PC-3 (cell line): ENCODE data around the gene TMEM131L. TPM values are rescaled to one million over a fixed set of nuclear protein-coding genes. Genes with fewer than 3 reads are reported as not detected.

Source experiments
- ATAC-seq: fragments of 200-7000 bp; cut with Tn5 transposase; 2 replicates; pipeline ENCODE4 v1.9.1; 2020; ENCODE audit warnings: mild to moderate bottlenecking, moderate library complexity
- BruUV-seq: library from RNA; stranded (reverse); fragments of 400-500 nt; replicated peaks from 2 replicates; lab custom pipeline; 2021; lab: Mats Ljungman, UMichigan
- CTCF ChIA-PET: fragments of 300-600 bp; sonication (Branson Sonifier 250); formaldehyde crosslinking; loops from one replicate; lab custom pipeline; 2022; ENCODE audit warnings: antibody characterized with exemption; lab: Charles Lee
- POLR2A ChIA-PET: fragments of 300-600 bp; sonication (Branson Sonifier 250); formaldehyde crosslinking; loops from one replicate; lab custom pipeline; 2022; ENCODE audit warnings: antibody characterized with exemption; ENCODE audit not compliant: unreplicated experiment; lab: Charles Lee
- DNase-seq: peaks from one replicate; pipeline ENCODE4 v3.0.0-alpha.2; 2015
- H2AFZ ChIP-seq: fragments of 300-600 bp; sonication (generic); 2 replicates; pipeline ENCODE4 v1.6.0; 2016; ENCODE audit warnings: antibody characterized with exemption, low read length
- H3F3A ChIP-seq: fragments of 300-600 bp; sonication (generic); one replicate; pipeline ENCODE4 v1.6.0; 2017; ENCODE audit warnings: antibody characterized with exemption, low read length, control low read depth, mild to moderate bottlenecking; ENCODE audit not compliant: unreplicated experiment
- H3K27ac ChIP-seq: fragments of 300-600 bp; sonication (generic); 2 replicates; pipeline ENCODE4 v1.5.1; 2016; ENCODE audit warnings: mild to moderate bottlenecking, low read length
- H3K27me3 ChIP-seq: fragments of 300-600 bp; sonication (generic); 2 replicates; pipeline ENCODE4 v1.6.1; 2016; ENCODE audit warnings: low read length, mixed read lengths
- H3K36me3 ChIP-seq: fragments of 300-600 bp; sonication (generic); 2 replicates; pipeline ENCODE4 v1.6.1; 2016; ENCODE audit warnings: low read depth, mixed run types, low read length, mixed read lengths
- H3K4me1 ChIP-seq: fragments of 300-600 bp; sonication (generic); 2 replicates; pipeline ENCODE4 v1.5.1; 2016; ENCODE audit warnings: low read length; ENCODE audit not compliant: insufficient read depth
- H3K4me2 ChIP-seq: fragments of 300-600 bp; sonication (generic); 2 replicates; pipeline ENCODE4 v1.6.0; 2016; ENCODE audit warnings: low read length
- H3K4me3 ChIP-seq: fragments of 300-600 bp; sonication (generic); 2 replicates; pipeline ENCODE4 v1.5.1; 2016; ENCODE audit warnings: mild to moderate bottlenecking, low read length, mixed read lengths
- H3K79me2 ChIP-seq: fragments of 300-600 bp; sonication (generic); 2 replicates; pipeline ENCODE4 v1.6.1; 2017; ENCODE audit warnings: low read length, mixed read lengths
- H3K9ac ChIP-seq: fragments of 300-600 bp; sonication (generic); 2 replicates; pipeline ENCODE4 v1.6.0; 2016; ENCODE audit warnings: mild to moderate bottlenecking, low read length
- H3K9me2 ChIP-seq: fragments of 300-600 bp; sonication (generic); replicated peaks from 2 replicates; pipeline ENCODE4 v1.6.1; 2016; ENCODE audit warnings: mixed run types, low read length, mixed read lengths
- H3K9me3 ChIP-seq: fragments of 300-600 bp; sonication (generic); 2 replicates; pipeline ENCODE4 v1.6.1; 2016; ENCODE audit warnings: low read length, mixed read lengths
- H4K20me1 ChIP-seq: fragments of 300-600 bp; sonication (generic); 2 replicates; pipeline ENCODE4 v1.6.1; 2016; ENCODE audit warnings: low read length, mixed read lengths
- EZH2 ChIP-seq: fragments of 300-600 bp; sonication (generic); IDR thresholded peaks from one replicate; pipeline ENCODE4 v1.6.1; 2017; ENCODE audit warnings: antibody characterized with exemption, mild to moderate bottlenecking, low read length; ENCODE audit not compliant: unreplicated experiment
- EZH2phosphoT487 ChIP-seq: fragments of 300-600 bp; sonication (generic); IDR thresholded peaks from 2 replicates; pipeline ENCODE4 v1.6.1; 2018; ENCODE audit warnings: mild to moderate bottlenecking, antibody characterized with exemption, low read length, borderline replicate concordance
- intact Hi-C: fragments of 100-400 bp; cut with micrococcal nuclease; formaldehyde crosslinking; loops from 2 replicates; pipeline ENCODE4 v1.9.0; 2023
- total RNA-seq: library from RNA; depleted of rRNA; stranded (reverse); fragments of >200 nt; gene quantifications from 2 replicates; pipeline ENCODE4 v1.2.3, GENCODE V29; 2014
- TF ChIP-seq, protein P1 (sequence below): fragments of 300-600 bp; sonication (generic); conservative IDR thresholded peaks from 2 replicates; pipeline ENCODE4 v1.5.1; 2017; ENCODE audit warnings: antibody characterized with exemption, low read depth, mild to moderate bottlenecking, low read length

The TMEM131L gene
- total RNA-seq, 1 experiment from 2014 or later, result 7.7 TPM

DNA sequence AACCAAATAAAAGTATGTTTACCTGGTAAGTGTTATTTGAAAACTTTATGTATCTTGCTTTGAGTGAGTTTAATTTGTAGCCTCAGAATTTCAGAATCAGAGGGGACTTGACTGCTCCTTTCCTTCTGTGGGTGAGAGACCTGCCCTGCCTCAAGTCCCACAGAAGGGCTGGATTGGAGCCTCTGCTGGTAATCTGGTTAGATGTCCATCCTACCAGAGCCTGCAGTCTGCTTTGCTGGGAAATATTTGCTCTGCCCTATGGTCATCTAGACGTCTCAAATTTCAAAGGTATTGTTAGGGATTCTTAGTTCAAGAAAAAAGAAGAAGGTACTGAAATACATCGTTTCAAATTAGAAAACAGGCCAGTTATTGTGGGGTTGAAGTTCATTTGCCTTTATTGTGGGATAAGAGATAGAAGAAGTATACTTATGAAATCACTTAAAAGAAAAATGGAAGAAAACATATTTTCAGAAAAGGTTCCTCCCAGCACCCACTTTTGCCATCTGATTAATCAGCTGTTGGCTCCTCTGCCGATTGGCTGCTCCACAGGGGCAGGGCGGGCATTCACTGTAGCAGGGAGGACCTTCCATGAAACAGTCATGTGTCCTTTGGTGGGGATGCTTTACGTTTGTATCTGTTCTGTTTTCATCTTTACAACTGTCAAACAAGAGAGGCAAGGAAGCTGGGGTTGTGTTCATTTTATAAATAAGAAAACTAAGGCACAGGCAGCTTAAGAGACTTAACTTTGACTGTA, 144.6 kb downstream of the TMEM131L start:
- CTCF ChIA-PET, result no interaction called here
- Histone ChIP-seq H3F3A (no peaks in the 10 kb centered on the region), H3K9me3 (no peaks in the 10 kb centered on the region), H3K4me3 (no peak overlapping the region), H3K4me2 (no peak overlapping the region), H3K79me2 (no peaks in the 10 kb centered on the region), H3K9ac (no peak overlapping the region), H3K9me2 (no peaks in the 10 kb centered on the region), H3K27me3 (no peaks in the 10 kb centered on the region), H2AFZ (no peak overlapping the region), H3K27ac (no peak overlapping the region), H3K4me1 (peaks cover 9% of the 10 kb centered on the region; the same call in 1 of the 2 replicates), H4K20me1 (no peaks in the 10 kb centered on the region), H3K36me3 (no peaks in the 10 kb centered on the region)
- DNase-seq (no peak), ATAC-seq (peak; percentile 65)
- POLR2A ChIA-PET, result no interaction called here
- BruUV-seq, result no TSS peak
- intact Hi-C loops, result loop anchor here (1.0 kb wide), 1 partner anchor 16 kb away; no protein-coding TSS in a partner anchor
- no peak for TF ChIP-seq EZH2phosphoT487
- no peak for TF ChIP-seq EZH2
- TF ChIP-seq, protein P1, sequence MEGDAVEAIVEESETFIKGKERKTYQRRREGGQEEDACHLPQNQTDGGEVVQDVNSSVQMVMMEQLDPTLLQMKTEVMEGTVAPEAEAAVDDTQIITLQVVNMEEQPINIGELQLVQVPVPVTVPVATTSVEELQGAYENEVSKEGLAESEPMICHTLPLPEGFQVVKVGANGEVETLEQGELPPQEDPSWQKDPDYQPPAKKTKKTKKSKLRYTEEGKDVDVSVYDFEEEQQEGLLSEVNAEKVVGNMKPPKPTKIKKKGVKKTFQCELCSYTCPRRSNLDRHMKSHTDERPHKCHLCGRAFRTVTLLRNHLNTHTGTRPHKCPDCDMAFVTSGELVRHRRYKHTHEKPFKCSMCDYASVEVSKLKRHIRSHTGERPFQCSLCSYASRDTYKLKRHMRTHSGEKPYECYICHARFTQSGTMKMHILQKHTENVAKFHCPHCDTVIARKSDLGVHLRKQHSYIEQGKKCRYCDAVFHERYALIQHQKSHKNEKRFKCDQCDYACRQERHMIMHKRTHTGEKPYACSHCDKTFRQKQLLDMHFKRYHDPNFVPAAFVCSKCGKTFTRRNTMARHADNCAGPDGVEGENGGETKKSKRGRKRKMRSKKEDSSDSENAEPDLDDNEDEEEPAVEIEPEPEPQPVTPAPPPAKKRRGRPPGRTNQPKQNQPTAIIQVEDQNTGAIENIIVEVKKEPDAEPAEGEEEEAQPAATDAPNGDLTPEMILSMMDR, result no peak

DNA sequence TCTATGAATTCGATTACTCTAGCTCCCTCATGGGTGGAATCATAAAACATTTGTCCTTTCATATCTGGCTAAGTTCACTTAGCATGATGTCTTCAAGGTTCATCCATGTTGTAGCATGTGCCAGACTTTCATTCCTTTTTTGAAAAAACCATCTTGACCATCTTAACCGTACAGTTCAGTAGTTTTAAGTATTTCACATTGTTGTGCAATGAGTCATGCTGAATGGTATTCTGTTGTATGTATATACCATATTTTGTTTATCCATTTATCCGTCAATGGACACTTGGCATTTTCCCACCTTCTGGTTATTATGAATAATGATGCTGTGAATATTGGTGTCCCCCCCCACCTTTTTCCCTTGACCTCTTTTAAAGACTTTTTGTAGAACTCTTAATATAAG, 145.5 kb downstream of the TMEM131L start:
- no peaks in the 10 kb centered on the region for H4K20me1 ChIP-seq
- no peaks in the 10 kb centered on the region for H3K9me3 ChIP-seq
- H3K4me3 ChIP-seq, result no peak overlapping the region
- BruUV-seq, result no TSS peak
- H3F3A ChIP-seq, result no peaks in the 10 kb centered on the region
- peaks cover 9% of the 10 kb centered on the region; the same call in 1 of the 2 replicates for H3K4me1 ChIP-seq
- no peak overlapping the region for H2AFZ ChIP-seq
- H3K27ac ChIP-seq, result no peak overlapping the region
- intact Hi-C loops, result no loop called here
- ATAC-seq, result no peak
- POLR2A ChIA-PET, result no interaction called here
- CTCF ChIA-PET, result no interaction called here
- no peak overlapping the region for H3K9ac ChIP-seq
- no peaks in the 10 kb centered on the region for H3K27me3 ChIP-seq
- no peak overlapping the region for H3K4me2 ChIP-seq
- H3K9me2 ChIP-seq, result no peaks in the 10 kb centered on the region
- TF ChIP-seq, protein P1, result no peak
- TF ChIP-seq EZH2phosphoT487 (no peak), EZH2 (no peak)
- H3K36me3 ChIP-seq, result no peaks in the 10 kb centered on the region
- peak; percentile 57 for DNase-seq
- no peaks in the 10 kb centered on the region for H3K79me2 ChIP-seq

DNA sequence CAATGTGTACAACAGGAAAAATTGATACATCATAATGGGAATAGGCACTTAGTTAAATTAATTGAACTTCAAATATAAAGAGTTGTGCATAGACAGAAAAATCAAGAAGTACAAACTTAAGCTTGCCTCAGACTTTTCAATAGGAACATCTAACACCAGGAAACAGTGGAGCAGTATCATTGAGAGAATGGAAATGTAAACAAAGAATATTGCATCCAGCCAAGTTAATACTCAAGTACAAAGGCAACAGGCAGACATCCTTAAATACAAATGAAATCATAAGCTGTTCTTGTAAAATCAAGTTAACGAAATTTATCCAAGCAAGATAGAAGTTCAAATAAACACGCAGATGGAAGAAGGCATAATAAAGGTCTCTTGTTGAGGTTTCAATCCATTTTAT, 146.7 kb downstream of the TMEM131L start:
- intact Hi-C loops, result no loop called here
- TF ChIP-seq EZH2, result no peak
- H3K9me2 ChIP-seq, result no peaks in the 10 kb centered on the region
- H3K27me3 ChIP-seq, result no peaks in the 10 kb centered on the region
- H3K4me1 ChIP-seq, result peaks cover 9% of the 10 kb centered on the region; the same call in 1 of the 2 replicates
- no peak overlapping the region for H3K9ac ChIP-seq
- no peaks in the 10 kb centered on the region for H4K20me1 ChIP-seq
- ChIA-PET POLR2A (interaction anchor here (0.6 kb wide), 1 partner anchor 15 kb away, joined by 3 read pairs; no protein-coding TSS in a partner anchor), CTCF (no interaction called here)
- no peaks in the 10 kb centered on the region for H3F3A ChIP-seq
- H3K27ac ChIP-seq, result no peak overlapping the region
- BruUV-seq, result no TSS peak
- no peaks in the 10 kb centered on the region for H3K9me3 ChIP-seq
- no peak for ATAC-seq
- no peaks in the 10 kb centered on the region for H3K79me2 ChIP-seq
- H3K36me3 ChIP-seq, result no peaks in the 10 kb centered on the region
- no peak for DNase-seq
- no peak overlapping the region for H3K4me3 ChIP-seq
- H2AFZ ChIP-seq, result no peak overlapping the region
- no peak overlapping the region for H3K4me2 ChIP-seq
